ENCODE data around the gene C1orf167.

GRCh38 chr1:11765661-11766428 lies 3.9 kb downstream of the C1orf167 start:
- no peak for TF ChIP-seq ZNF274 (IDR thresholded peaks at IDR 0.05; ENCODE audit: low read depth, low read length)
- TF ChIP-seq YY1 (IDR thresholded peaks at IDR 0.05; ENCODE audit: insufficient read depth, insufficient read length): no peak

Data from NT2/D1 (cell line).